SK-N-MC (cell line): ENCODE results near the gene MMRN2.

ENCODE experiments used
- EZH2 ChIP-seq: fragments of 200-600 bp; sonication (generic); IDR thresholded peaks from one replicate; pipeline ENCODE4 v1.6.1; 2017; ENCODE audit warnings: antibody characterized with exemption
- POLR2AphosphoS5 ChIP-seq: IDR thresholded peaks from 2 replicates; pipeline ENCODE4 v1.6.1; 2012; ENCODE audit warnings: mild to moderate bottlenecking, low read depth, low read length, borderline replicate concordance

DNA sequence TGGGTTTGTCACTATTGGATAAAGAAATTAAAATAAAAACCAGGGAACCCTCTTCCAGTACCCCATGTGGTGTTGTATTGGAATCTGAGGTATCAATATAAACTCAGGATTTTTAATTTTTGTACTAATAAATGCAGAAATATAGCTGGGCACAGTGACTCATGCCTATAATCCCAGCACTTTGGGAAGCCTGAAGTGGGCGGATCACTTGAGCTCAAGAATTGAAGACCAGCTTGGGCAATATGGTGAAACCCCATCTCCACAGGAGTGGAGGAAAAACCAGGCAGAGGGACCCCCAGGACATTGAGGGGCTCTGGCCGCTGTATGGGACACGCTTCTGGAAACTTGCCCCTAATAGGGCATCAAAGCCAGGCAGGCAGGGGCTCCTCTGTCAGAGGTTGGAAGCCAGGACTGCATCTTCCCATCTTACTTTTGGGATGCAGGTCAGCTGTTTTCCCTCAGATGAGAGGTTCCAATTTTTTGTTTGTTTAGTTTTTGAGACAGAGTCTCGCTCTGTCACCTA is 21.9 kb upstream of the MMRN2 start:
- TF ChIP-seq EZH2 (no peak), POLR2AphosphoS5 (no peak)
